HEK293T (cell line): ENCODE measurements around the gene TBC1D1.
"Not testable (repeated sequence)": the region's sequence is repeated elsewhere in the genome, so short reads cannot be mapped to it uniquely, and the experiment has no call there.

Source experiments
- CTCF ChIA-PET: fragments of 350-600 bp; formaldehyde crosslinking; extraction: SDS; loops from one replicate; lab custom pipeline; 2021; ENCODE audit warnings: antibody characterized with exemption, inconsistent platforms; lab: Yijun Ruan, JAX
- POLR2A ChIA-PET: fragments of 350-600 bp; formaldehyde crosslinking; extraction: SDS; loops from one replicate; lab custom pipeline; 2020; ENCODE audit warnings: antibody characterized with exemption, inconsistent platforms; lab: Yijun Ruan, JAX
- DNase-seq: peaks from one replicate; pipeline ENCODE4 v3.0.0; 2012; ENCODE audit warnings: mixed read lengths; ENCODE audit errors: extremely low spot score
- ARNT ChIP-seq: fragments of 450-650 bp; IDR thresholded peaks from 2 replicates; pipeline ENCODE4 v1.6.1; 2017; ENCODE audit warnings: mild to moderate bottlenecking
- BHLHE40 ChIP-seq: fragments of 450-650 bp; IDR thresholded peaks from 2 replicates; pipeline ENCODE4 v1.6.1; 2016; ENCODE audit warnings: mild to moderate bottlenecking, moderate library complexity, borderline replicate concordance
- CTBP1 ChIP-seq: fragments of 450-650 bp; IDR thresholded peaks from 2 replicates; pipeline ENCODE4 v1.6.1; 2016; ENCODE audit warnings: borderline replicate concordance
- ELF4 ChIP-seq: fragments of 450-650 bp; IDR thresholded peaks from 2 replicates; pipeline ENCODE4 v1.6.1; 2017; ENCODE audit warnings: antibody characterized with exemption
- FOXA1 ChIP-seq: fragments of 450-650 bp; IDR thresholded peaks from 2 replicates; pipeline ENCODE4 v1.6.1; 2016; ENCODE audit warnings: mild to moderate bottlenecking
- FOXK2 ChIP-seq: fragments of 450-650 bp; IDR thresholded peaks from 2 replicates; pipeline ENCODE4 v1.6.1; 2016; ENCODE audit warnings: mild to moderate bottlenecking
- FOXM1 ChIP-seq: fragments of 450-650 bp; IDR thresholded peaks from 2 replicates; pipeline ENCODE4 v1.6.1; 2017; ENCODE audit warnings: mild to moderate bottlenecking, borderline replicate concordance
- HDGF ChIP-seq: fragments of 450-650 bp; IDR thresholded peaks from 2 replicates; pipeline ENCODE4 v1.6.1; 2017; ENCODE audit warnings: antibody characterized with exemption, borderline replicate concordance
- L3MBTL2 ChIP-seq: fragments of 450-650 bp; conservative IDR thresholded peaks from 2 replicates; pipeline ENCODE4 v1.6.1; 2016; ENCODE audit warnings: mild to moderate bottlenecking
- LEF1 ChIP-seq: fragments of 450-650 bp; IDR thresholded peaks from 2 replicates; pipeline ENCODE4 v1.6.1; 2017; ENCODE audit warnings: mild to moderate bottlenecking, borderline replicate concordance
- NFRKB ChIP-seq: fragments of 450-650 bp; IDR thresholded peaks from 2 replicates; pipeline ENCODE4 v1.6.1; 2016; ENCODE audit warnings: mild to moderate bottlenecking, moderate library complexity
- PKNOX1 ChIP-seq: fragments of 450-650 bp; IDR thresholded peaks from 2 replicates; pipeline ENCODE4 v1.6.1; 2016
- SP1 ChIP-seq: fragments of 450-650 bp; IDR thresholded peaks from 2 replicates; pipeline ENCODE4 v1.6.1; 2017
- SUZ12 ChIP-seq: fragments of 450-650 bp; IDR thresholded peaks from 2 replicates; pipeline ENCODE4 v1.6.1; 2016; ENCODE audit warnings: mild to moderate bottlenecking
- TARDBP ChIP-seq: fragments of 450-650 bp; IDR thresholded peaks from 2 replicates; pipeline ENCODE4 v1.6.1; 2016
- ZNF384 ChIP-seq: fragments of 450-650 bp; IDR thresholded peaks from 2 replicates; pipeline ENCODE4 v1.6.1; 2016

The TBC1D1 gene

GRCh38 chr4:37917388-37917787, 26.5 kb downstream of the TBC1D1 start:
- no peak for DNase-seq
- TF ChIP-seq FOXK2 (no peak), FOXM1 (no peak), SP1 (no peak), ELF4 (no peak)
- ChIA-PET POLR2A (no interaction called here), CTCF (interaction anchor here (0.7 kb wide), 1 partner anchor 887 kb away, joined by 3 read pairs; the partner anchor contains the start of gene TLR1)

GRCh38 chr4:37918653-37919052, 27.8 kb downstream of the TBC1D1 start:
- POLR2A ChIA-PET, result no interaction called here
- TF ChIP-seq NFRKB, result no peak
- TF ChIP-seq PKNOX1, result no peak
- no peak for TF ChIP-seq FOXK2
- no peak for TF ChIP-seq L3MBTL2
- TF ChIP-seq ZNF384, result no peak
- TF ChIP-seq ARNT, result no peak
- TF ChIP-seq FOXM1, result no peak
- no peak for TF ChIP-seq CTBP1
- TF ChIP-seq FOXA1, result no peak
- DNase-seq, result no peak
- CTCF ChIA-PET, result no interaction called here

GRCh38 chr4:37922328-37922727, 31.4 kb downstream of the TBC1D1 start:
- TF ChIP-seq ELF4 (no peak), FOXA1 (no peak), TARDBP (no peak), PKNOX1 (no peak), BHLHE40 (no peak), SP1 (no peak), ARNT (no peak), L3MBTL2 (no peak), ZNF384 (no peak)
- ChIA-PET CTCF (no interaction called here), POLR2A (no interaction called here)
- DNase-seq, result no peak

GRCh38 chr4:37923089-37923488, 32.2 kb downstream of the TBC1D1 start:
- DNase-seq, CTCF ChIA-PET, POLR2A ChIA-PET: not testable (repeated sequence)

- POLR2A ChIA-PET, result no interaction called here
- DNase-seq, result no peak
- CTCF ChIA-PET, result no interaction called here
- TF ChIP-seq FOXK2 (no peak), SUZ12 (no peak), LEF1 (no peak), SP1 (no peak), ARNT (no peak), L3MBTL2 (no peak), FOXA1 (no peak), FOXM1 (no peak), CTBP1 (no peak), ZNF384 (no peak), HDGF (no peak), PKNOX1 (no peak), BHLHE40 (no peak), ELF4 (no peak)
Measured at GRCh38 chr4:37924946-37925345, 34.1 kb downstream of the TBC1D1 start.

- TF ChIP-seq ELF4 (no peak), HDGF (no peak), PKNOX1 (no peak), LEF1 (no peak), FOXM1 (no peak), ZNF384 (no peak), NFRKB (no peak), FOXK2 (no peak)
- CTCF ChIA-PET, result interaction anchor here (0.6 kb wide), 1 partner anchor 19 kb away, joined by 3 read pairs; no protein-coding TSS in a partner anchor
- POLR2A ChIA-PET, result no interaction called here
- DNase-seq, result no peak
Measured at GRCh38 chr4:37927434-37927833, 36.5 kb downstream of the TBC1D1 start.
